Measurements from ENCODE around the gene ALCAM.

The ALCAM gene

GRCh38 chr3:105620236-105620635 lies 253.5 kb downstream of the ALCAM start:
- no peak for TF ChIP-seq CTCF (IDR thresholded peaks at IDR 0.05)

- TF ChIP-seq CTCF (IDR thresholded peaks at IDR 0.05), result no peak
These were observed 255.5 kb downstream of the ALCAM start for GRCh38 chr3:105622169-105622568.
